GM12878 (cell line): ENCODE measurements around the gene DHCR7. TPM values are rescaled to one million over a fixed set of nuclear protein-coding genes. Genes with fewer than 3 reads are reported as not detected.

Experiments
- ATAC-seq: fragments of 200-7000 bp; cut with Tn5 transposase; 3 replicates; pipeline ENCODE4 v1.9.1; 2020; ENCODE audit warnings: mild to moderate bottlenecking, moderate library complexity
- BruUV-seq: library from RNA; stranded (reverse); fragments of 400-500 nt; replicated peaks from 2 replicates; lab custom pipeline; 2021; lab: Mats Ljungman, UMichigan
- CTCF ChIA-PET: fragments of 300-600 bp; sonication (Branson Sonifier 250); formaldehyde crosslinking; extraction: SDS; loops from one replicate; lab custom pipeline; 2021; ENCODE audit warnings: inconsistent platforms; lab: Yijun Ruan, JAX
- POLR2A ChIA-PET: fragments of 350-600 bp; formaldehyde crosslinking; extraction: SDS; loops from one replicate; lab custom pipeline; 2021; ENCODE audit warnings: inconsistent platforms; lab: Charles Lee
- RAD21 ChIA-PET: fragments of 300-600 bp; sonication (Branson Sonifier 250); formaldehyde crosslinking; loops from one replicate; lab custom pipeline; 2023; ENCODE audit warnings: antibody characterized with exemption; ENCODE audit not compliant: unreplicated experiment; lab: Charles Lee
- SMC1A ChIA-PET: fragments of 300-600 bp; sonication (Branson Sonifier 250); formaldehyde crosslinking; loops from one replicate; lab custom pipeline; 2023; ENCODE audit not compliant: unreplicated experiment, uncharacterized antibody; lab: Charles Lee
- DNase-seq: peaks from one replicate; pipeline ENCODE4 v3.0.0-alpha.2; 2011; ENCODE audit warnings: low read depth, low spot score
- FAIRE-seq: peaks from 3 replicates; lab custom pipeline; 2011; peaks lifted over from hg19 to GRCh38; lab: Jason Lieb, UNC
- H2AFZ ChIP-seq: 2 replicates; pipeline ENCODE4 v1.6.0; 2011; ENCODE audit warnings: low read depth, low read length, control low read depth; ENCODE audit not compliant: control insufficient read depth
- H3K27ac ChIP-seq: 2 replicates; pipeline ENCODE4 v1.5.1; 2011; ENCODE audit warnings: control low read depth; ENCODE audit not compliant: control insufficient read depth, insufficient read depth
- H3K27me3 ChIP-seq, 2 experiments: replicated peaks in 1 of 2; 2 replicates each; pipeline versions ENCODE4 v1.6.0 to v1.6.1; 2011; ENCODE audit warnings: low read length in 1 of 2; ENCODE audit not compliant: control insufficient read depth in 2 of 2, insufficient read depth in 2 of 2
- H3K36me3 ChIP-seq, 2 experiments: 2 replicates each; pipeline ENCODE4 v1.5.1; 2011; ENCODE audit warnings: low read length in 1 of 2; ENCODE audit not compliant: control insufficient read depth in 2 of 2, insufficient read depth in 2 of 2
- H3K4me1 ChIP-seq: 2 replicates; pipeline ENCODE4 v1.6.1; 2011; ENCODE audit warnings: mild to moderate bottlenecking, low read length, moderate library complexity, mixed read lengths; ENCODE audit not compliant: control insufficient read depth, insufficient read depth
- H3K4me2 ChIP-seq: 2 replicates; pipeline ENCODE4 v1.6.0; 2011; ENCODE audit warnings: control low read depth; ENCODE audit not compliant: control insufficient read depth, insufficient read depth
- H3K4me3 ChIP-seq: fragments of 200-600 bp; sonication (generic); 2 replicates; pipeline ENCODE4 v1.5.1; 2016
- H3K79me2 ChIP-seq: 2 replicates; pipeline ENCODE4 v1.6.0; 2011; ENCODE audit warnings: low read length; ENCODE audit not compliant: control insufficient read depth, insufficient read depth
- H3K9ac ChIP-seq: 2 replicates; pipeline ENCODE4 v1.8.0; 2011; ENCODE audit warnings: low read length, control low read depth, mixed read lengths; ENCODE audit not compliant: control insufficient read depth, insufficient read depth
- H3K9me3 ChIP-seq: replicated peaks from 3 replicates; pipeline ENCODE4 v1.5.1; 2011; ENCODE audit warnings: mild to moderate bottlenecking, low read length; ENCODE audit not compliant: control insufficient read depth, insufficient read depth
- H4K20me1 ChIP-seq: 2 replicates; pipeline ENCODE4 v1.6.0; 2011; ENCODE audit not compliant: control insufficient read depth, insufficient read depth
- CTCF ChIP-seq, 3 experiments: IDR thresholded peaks in 2 of 3; conservative IDR thresholded peaks in 1 of 3; 2 replicates each; pipeline ENCODE4 v1.5.1; 2011; ENCODE audit warnings: low read depth in 3 of 3, low read length in 3 of 3, mild to moderate bottlenecking in 3 of 3, control low read depth in 2 of 3, moderate library complexity in 2 of 3, inconsistent platforms in 1 of 3, mixed read lengths in 1 of 3; ENCODE audit not compliant: control insufficient read depth in 2 of 3, insufficient read depth in 1 of 3; ENCODE audit errors: extremely low read depth in 1 of 3
- IKZF2 ChIP-seq, 2 experiments: fragments of 450-650 bp; IDR thresholded peaks; 2 replicates each; pipeline ENCODE4 v1.6.1; 2017; ENCODE audit warnings: mild to moderate bottlenecking in 2 of 2, moderate library complexity in 2 of 2
- PAX5 ChIP-seq: IDR thresholded peaks from 2 replicates; pipeline ENCODE4 v1.6.1; 2011; ENCODE audit warnings: low read depth, low read length, borderline replicate concordance
- POLR2AphosphoS5 ChIP-seq: IDR thresholded peaks from 2 replicates; pipeline ENCODE4 v1.6.1; 2011; ENCODE audit warnings: mild to moderate bottlenecking, low read length, inconsistent platforms
- SMC3 ChIP-seq: IDR thresholded peaks from 2 replicates; pipeline ENCODE4 v1.6.1; 2011; ENCODE audit warnings: low read length, improper control_type of control experiment, borderline replicate concordance
- WGBS: methylation state at CpG from one replicate; pipeline ENCODE4 v1.1.6; 2016; ENCODE audit warnings: low lambda C conversion rate; ENCODE audit not compliant: insufficient replicate concordance, insufficient coverage; ENCODE audit errors: missing lambda C conversion rate; 5-methylcytosine and 5-hydroxymethylcytosine counted together
- in situ Hi-C: fragments of 300-500 bp; cut with MboI; formaldehyde crosslinking; loops from 9 replicates; pipeline ENCODE4 v1.14.3; 2018; ENCODE audit warnings: mixed read lengths
- intact Hi-C: fragments of 100-400 bp; cut with micrococcal nuclease; formaldehyde crosslinking; loops from one replicate; pipeline ENCODE4 v1.14.2; 2022; ENCODE audit not compliant: unreplicated experiment
- polyA plus RNA-seq, 11 experiments: library from polyadenylated mRNA; depleted of rRNA in 4 of 11; unstranded in 6 of 11; stranded (reverse) in 5 of 11; fragments of >200 nt; fragmentation: Nextera tagmentation in 4 of 11; fragmentation: Illumina TruSeq in 1 of 11; extraction: Ambion mirVana in 4 of 11; extraction: Trizol in 1 of 11; gene quantifications; 1 replicate in 1 of 11; 2 replicates in 10 of 11; pipeline versions ENCODE4 v1.2.1 to v1.2.3, GENCODE V29; 2011 to 2016; ENCODE audit warnings: inconsistent platforms in 2 of 11, missing spikeins in 2 of 11, low read depth in 1 of 11
- total RNA-seq, 4 experiments: library from RNA; depleted of rRNA in 3 of 4; stranded (reverse); fragments of >200 nt in 3 of 4; fragmentation: Illumina TruSeq in 1 of 4; extraction: Trizol in 1 of 4; gene quantifications; 2 replicates each; pipeline versions ENCODE4 v1.2.1 to v1.2.3, GENCODE V29; 2013 to 2021

The DHCR7 gene
- total and polyA plus RNA-seq, 10 of the 15 experiments (the other 5 are each of a cell fraction or from before 2014, with no cell fraction given): 4.2 to 115 (median 57.8) TPM

DNA sequence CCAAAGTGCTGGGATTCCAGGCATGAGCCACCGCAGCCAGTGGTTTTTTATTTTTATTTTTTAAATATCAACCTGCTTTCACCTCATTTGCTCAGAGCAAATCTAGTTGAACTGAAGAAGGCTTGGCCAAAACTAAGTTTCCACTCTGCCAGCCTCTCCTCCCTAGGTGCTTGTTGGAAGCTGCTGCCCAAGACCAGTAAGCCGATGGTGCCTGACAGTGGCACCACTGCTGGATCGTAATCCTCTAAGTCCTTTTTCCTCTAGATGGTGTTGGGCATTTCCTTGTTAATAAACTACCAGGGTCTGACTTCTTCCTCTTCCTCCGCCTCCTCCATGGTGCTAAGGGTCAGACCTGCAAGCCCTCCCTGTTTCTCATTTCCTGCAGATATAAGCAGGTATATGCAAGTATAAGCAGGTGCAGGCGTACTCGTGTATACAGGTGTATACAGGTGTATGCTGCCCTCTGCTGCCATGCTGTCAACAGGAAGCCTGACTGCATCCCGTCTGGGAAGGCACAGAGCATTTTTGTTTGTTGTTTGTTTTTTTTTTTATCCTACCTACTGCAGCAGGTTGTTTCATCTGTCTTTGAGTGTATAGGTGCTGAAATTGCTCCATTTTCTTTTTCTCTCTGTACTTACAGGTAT lies 6.4 kb upstream of the DHCR7 start:
- DNase-seq: no peak
- in situ Hi-C loops (no loop called here), intact Hi-C loops (no loop called here)
- ChIA-PET CTCF (interaction anchor here (1.8 kb wide), 1 partner anchor 109 kb away, joined by 5 read pairs; no protein-coding TSS in a partner anchor), POLR2A (no interaction called here), SMC1A (no interaction called here), RAD21 (no interaction called here)
- Histone ChIP-seq H3K27ac (no peak overlapping the region), H3K4me1 (peaks cover 9% of the 10 kb centered on the region; the same call in 1 of the 2 replicates), H2AFZ (no peak overlapping the region), H3K79me2 (peaks cover 36% of the 10 kb centered on the region), H3K9ac (no peak overlapping the region), H3K4me2 (peak overlapping the region; percentile 70), H3K27me3 (no peaks in the 10 kb centered on the region), H3K4me3 (peak overlapping the region; percentile 92), H3K36me3 (peaks cover 19 to 21% of the 10 kb centered on the region in 2 experiments; a peak in 3 of 4 replicates), H3K9me3 (no peaks in the 10 kb centered on the region), H4K20me1 (no peaks in the 10 kb centered on the region)
- TF ChIP-seq CTCF (IDR thresholded peaks at IDR 0.05 in 2 of 3, conservative IDR thresholded peaks at IDR 0.05 in 1 of 3; ENCODE audit: control insufficient read depth in 2 of 3, extremely low read depth in 1 of 3, insufficient read depth in 1 of 3, low read depth in 3 of 3, low read length in 3 of 3) (peak in 2 of 3 experiments; percentile 24 to 35; a peak in 2 of 6 replicates), IKZF2 (IDR thresholded peaks at IDR 0.05) (no peak), SMC3 (peak; percentile 18; the same call in 1 of the 2 replicates)
- ATAC-seq: no peak
- BruUV-seq: no TSS peak
- 77% methylated on average over 7 of the region's 7 CpGs for WGBS
- FAIRE-seq: no peak

GRCh38 chr11:71453918-71454304 lies 5.7 kb upstream of the DHCR7 start:
- SMC1A ChIA-PET: no interaction called here
- WGBS: 1% methylated on average over 7 of the region's 7 CpGs
- POLR2A ChIA-PET: no interaction called here
- DNase-seq: no peak
- Histone ChIP-seq H3K4me1 (peaks cover 9% of the 10 kb centered on the region; the same call in 1 of the 2 replicates), H3K4me2 (peak overlapping the region; percentile 70), H2AFZ (no peak overlapping the region), H3K9me3 (no peaks in the 10 kb centered on the region), H3K36me3 (peaks cover 15% of the 10 kb centered on the region in 2 experiments; a peak in 3 of 4 replicates), H3K27ac (peak overlapping the region; percentile 78), H3K9ac (peak overlapping the region; percentile 89), H3K27me3 (no peaks in the 10 kb centered on the region), H4K20me1 (no peaks in the 10 kb centered on the region), H3K79me2 (peaks cover 43% of the 10 kb centered on the region), H3K4me3 (peak overlapping the region; percentile 92)
- FAIRE-seq: no peak
- in situ Hi-C loops: no loop called here
- BruUV-seq: no TSS peak
- CTCF ChIA-PET: no interaction called here
- RAD21 ChIA-PET: no interaction called here
- intact Hi-C loops: no loop called here
- no peak; the same call in 1 of the 2 replicates for TF ChIP-seq POLR2AphosphoS5
- 0 out of 2 replicates have a peak, but pooled peaks have one; percentile 4 for TF ChIP-seq PAX5
- TF ChIP-seq IKZF2 (IDR thresholded peaks at IDR 0.05): no peak
- ATAC-seq: no peak
